ENCODE data around the gene IRF2BP2.

- TF ChIP-seq CTCF (IDR thresholded peaks at IDR 0.05; ENCODE audit: low read length) (no peak), EZH2 (optimal IDR thresholded peaks at IDR 0.05; ENCODE audit: low read depth, low read length) (no peak), EZH2phosphoT487 (IDR thresholded peaks at IDR 0.05; ENCODE audit: low read length) (no peak)
Measured at GRCh38 chr1:234584420-234584805, 25.6 kb downstream of the IRF2BP2 start.
